Measurements from ENCODE around the gene PRTG.

Gene PRTG

DNA sequence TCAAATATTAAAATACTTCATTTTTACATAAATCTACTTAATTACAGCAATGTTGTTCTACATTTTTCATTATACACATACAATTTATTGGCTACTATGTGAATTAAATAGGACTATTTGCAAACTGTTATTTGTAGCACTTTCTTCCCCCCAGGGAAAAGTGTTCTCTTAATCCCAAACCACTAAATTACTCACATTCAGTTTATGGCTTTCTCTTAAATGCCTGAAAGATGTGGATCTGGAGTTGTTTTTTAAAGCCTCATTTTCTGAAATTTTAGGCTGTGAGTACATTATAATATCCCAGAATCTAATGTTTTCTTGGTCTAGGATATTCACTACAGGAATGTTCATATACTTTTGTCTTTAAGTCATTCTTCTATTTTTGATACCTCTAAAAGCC, 32.7 kb downstream of the PRTG start:
- Histone ChIP-seq H3K4me2 (no peak overlapping the region), H4K20me1 (ENCODE audit: insufficient read depth) (no peaks in the 10 kb centered on the region), H3K36me3 (ENCODE audit: insufficient read depth) (no peaks in the 10 kb centered on the region), H3K27ac (no peak overlapping the region), H3K4me3 (IDR thresholded peaks at IDR 0.05; ENCODE audit: insufficient read depth, low read depth, low read length) (no peak overlapping the region), H3K27me3 (ENCODE audit: insufficient read depth, low read depth) (no peaks in the 10 kb centered on the region), H3K79me2 (ENCODE audit: insufficient read depth, low read depth) (no peaks in the 10 kb centered on the region), H2AFZ (ENCODE audit: low read depth) (no peak overlapping the region), H3K9ac (no peak overlapping the region), H3K4me1 (ENCODE audit: low read depth, poor library complexity, severe bottlenecking) (no peaks in the 10 kb centered on the region)
- TF ChIP-seq, protein P1, sequence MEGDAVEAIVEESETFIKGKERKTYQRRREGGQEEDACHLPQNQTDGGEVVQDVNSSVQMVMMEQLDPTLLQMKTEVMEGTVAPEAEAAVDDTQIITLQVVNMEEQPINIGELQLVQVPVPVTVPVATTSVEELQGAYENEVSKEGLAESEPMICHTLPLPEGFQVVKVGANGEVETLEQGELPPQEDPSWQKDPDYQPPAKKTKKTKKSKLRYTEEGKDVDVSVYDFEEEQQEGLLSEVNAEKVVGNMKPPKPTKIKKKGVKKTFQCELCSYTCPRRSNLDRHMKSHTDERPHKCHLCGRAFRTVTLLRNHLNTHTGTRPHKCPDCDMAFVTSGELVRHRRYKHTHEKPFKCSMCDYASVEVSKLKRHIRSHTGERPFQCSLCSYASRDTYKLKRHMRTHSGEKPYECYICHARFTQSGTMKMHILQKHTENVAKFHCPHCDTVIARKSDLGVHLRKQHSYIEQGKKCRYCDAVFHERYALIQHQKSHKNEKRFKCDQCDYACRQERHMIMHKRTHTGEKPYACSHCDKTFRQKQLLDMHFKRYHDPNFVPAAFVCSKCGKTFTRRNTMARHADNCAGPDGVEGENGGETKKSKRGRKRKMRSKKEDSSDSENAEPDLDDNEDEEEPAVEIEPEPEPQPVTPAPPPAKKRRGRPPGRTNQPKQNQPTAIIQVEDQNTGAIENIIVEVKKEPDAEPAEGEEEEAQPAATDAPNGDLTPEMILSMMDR (conservative IDR thresholded peaks at IDR 0.05; ENCODE audit: low read depth, low read length), result no peak

DNA sequence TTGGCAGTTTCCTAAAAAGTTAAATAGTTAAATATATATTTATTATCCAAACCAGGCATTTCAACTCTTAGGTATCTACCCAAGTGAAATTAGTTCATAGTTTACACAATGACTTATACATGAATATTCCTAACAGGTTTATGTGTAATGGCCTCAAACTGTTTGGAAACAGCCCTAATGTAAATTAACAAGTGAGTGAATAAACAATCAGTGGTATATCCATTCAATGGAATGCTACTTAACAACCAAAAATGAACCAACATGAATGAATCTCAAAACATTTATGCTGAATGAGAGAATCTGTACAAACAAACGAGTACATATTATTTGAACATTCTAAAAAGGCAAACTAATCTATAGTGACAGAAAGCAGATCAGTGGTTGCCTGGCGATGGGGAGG, 33.5 kb downstream of the PRTG start:
- TF ChIP-seq, protein P1 (conservative IDR thresholded peaks at IDR 0.05; ENCODE audit: low read depth, low read length), result no peak
- H3K27me3 ChIP-seq (ENCODE audit: insufficient read depth, low read depth), result no peaks in the 10 kb centered on the region

DNA sequence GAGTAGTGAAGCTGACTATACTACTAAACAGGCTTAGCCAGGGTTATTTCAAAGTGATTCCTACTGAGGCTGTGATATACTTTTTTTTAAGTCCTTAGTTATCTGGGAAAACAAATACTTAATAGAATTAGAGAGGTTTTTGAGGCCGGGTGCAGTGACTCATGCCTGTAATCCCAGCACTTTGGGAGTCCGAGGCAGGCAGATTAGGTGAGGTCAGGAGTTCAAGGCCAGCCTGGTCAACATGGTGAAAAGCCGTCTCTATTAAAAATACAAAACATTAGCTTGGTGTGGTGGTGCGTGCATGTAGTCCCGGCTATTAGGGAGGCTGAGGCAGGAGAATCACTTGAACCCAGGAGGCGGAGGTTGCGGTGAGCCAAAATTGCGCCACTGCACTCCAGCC, 34.2 kb downstream of the PRTG start:
- Histone ChIP-seq H3K36me3 (ENCODE audit: insufficient read depth) (no peaks in the 10 kb centered on the region), H2AFZ (ENCODE audit: low read depth) (no peak overlapping the region), H4K20me1 (ENCODE audit: insufficient read depth) (no peaks in the 10 kb centered on the region), H3K27me3 (ENCODE audit: insufficient read depth, low read depth) (no peaks in the 10 kb centered on the region), H3K79me2 (ENCODE audit: insufficient read depth, low read depth) (no peaks in the 10 kb centered on the region), H3K4me3 (IDR thresholded peaks at IDR 0.05; ENCODE audit: insufficient read depth, low read depth, low read length) (no peak overlapping the region), H3K4me1 (ENCODE audit: low read depth, poor library complexity, severe bottlenecking) (no peaks in the 10 kb centered on the region), H3K4me2 (no peak overlapping the region), H3K27ac (no peak overlapping the region), H3K9ac (no peak overlapping the region)
- TF ChIP-seq, protein P1 (conservative IDR thresholded peaks at IDR 0.05; ENCODE audit: low read depth, low read length), result no peak

More for the DNA sequence above, 33.5 kb downstream of the PRTG start:
- no peaks in the 10 kb centered on the region for H3K79me2 ChIP-seq (ENCODE audit: insufficient read depth, low read depth)
- no peak overlapping the region for H2AFZ ChIP-seq (ENCODE audit: low read depth)
- no peak overlapping the region for H3K9ac ChIP-seq
- H3K27ac ChIP-seq, result no peak overlapping the region
- H3K4me3 ChIP-seq (IDR thresholded peaks at IDR 0.05; ENCODE audit: insufficient read depth, low read depth, low read length), result no peak overlapping the region
- H3K36me3 ChIP-seq (ENCODE audit: insufficient read depth), result no peaks in the 10 kb centered on the region
- H3K4me1 ChIP-seq (ENCODE audit: low read depth, poor library complexity, severe bottlenecking), result no peaks in the 10 kb centered on the region
- H3K4me2 ChIP-seq, result no peak overlapping the region
- H4K20me1 ChIP-seq (ENCODE audit: insufficient read depth), result no peaks in the 10 kb centered on the region

DNA sequence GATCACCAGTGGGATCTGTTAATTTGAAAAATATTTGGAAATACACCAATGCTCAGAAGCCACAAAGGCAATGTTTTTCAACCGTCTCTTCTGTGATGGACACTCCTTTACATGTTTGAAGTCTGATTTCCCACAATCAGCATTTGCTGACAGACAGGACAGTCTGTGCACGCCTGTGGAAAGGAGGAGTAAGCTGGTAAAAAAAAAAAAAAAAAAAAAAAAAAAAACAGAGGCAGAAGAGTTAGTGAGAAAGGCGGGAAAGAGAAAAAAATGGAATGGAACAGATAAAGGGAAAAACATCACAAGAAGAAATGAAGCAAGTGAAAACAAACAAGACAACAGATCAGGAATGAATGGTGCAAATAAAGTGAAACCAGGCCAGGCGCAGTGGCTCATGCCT, 35.0 kb downstream of the PRTG start:
- H3K4me3 ChIP-seq (IDR thresholded peaks at IDR 0.05; ENCODE audit: insufficient read depth, low read depth, low read length), result no peak overlapping the region

More for the DNA sequence above, 35.0 kb downstream of the PRTG start:
- Histone ChIP-seq H3K9ac (no peak overlapping the region), H2AFZ (ENCODE audit: low read depth) (no peak overlapping the region), H3K4me1 (ENCODE audit: low read depth, poor library complexity, severe bottlenecking) (no peaks in the 10 kb centered on the region), H4K20me1 (ENCODE audit: insufficient read depth) (no peaks in the 10 kb centered on the region), H3K79me2 (ENCODE audit: insufficient read depth, low read depth) (no peaks in the 10 kb centered on the region), H3K36me3 (ENCODE audit: insufficient read depth) (no peaks in the 10 kb centered on the region), H3K4me2 (no peak overlapping the region), H3K27ac (no peak overlapping the region), H3K27me3 (ENCODE audit: insufficient read depth, low read depth) (no peaks in the 10 kb centered on the region)
- TF ChIP-seq, protein P1 (conservative IDR thresholded peaks at IDR 0.05; ENCODE audit: low read depth, low read length), result no peak

Data from KMS-11 (cell line).